Skeletal muscle tissue (tissue), 4 donors: ENCODE measurements around the gene ZFYVE21. TPM values are rescaled to one million over a fixed set of nuclear protein-coding genes. Genes with fewer than 3 reads are reported as not detected.

Experiments used
- H3K27ac ChIP-seq: one replicate; pipeline ENCODE4 v1.7.0; 2013; ENCODE audit warnings: mild to moderate bottlenecking, low read depth, low read length, inconsistent platforms
- H3K27me3 ChIP-seq, 3 donors: one replicate each; pipeline ENCODE4 v1.7.0; 2013; ENCODE audit warnings: low read length in 3 of 3; ENCODE audit not compliant: control insufficient read depth in 3 of 3, insufficient read depth in 3 of 3
- H3K36me3 ChIP-seq, 3 donors: one replicate each; pipeline ENCODE4 v1.7.0; 2013; ENCODE audit warnings: low read length in 3 of 3; ENCODE audit not compliant: control insufficient read depth in 3 of 3, insufficient read depth in 3 of 3
- H3K4me1 ChIP-seq, 3 donors: one replicate each; pipeline ENCODE4 v1.7.0; 2013; ENCODE audit warnings: low read length in 3 of 3, mild to moderate bottlenecking in 3 of 3; ENCODE audit not compliant: control insufficient read depth in 3 of 3, insufficient read depth in 3 of 3
- H3K4me3 ChIP-seq, 3 donors: one replicate each; pipeline ENCODE4 v1.7.0; 2013; ENCODE audit warnings: low read length in 3 of 3
- H3K9ac ChIP-seq, 3 donors: one replicate each; pipeline ENCODE4 v1.7.0; 2013; ENCODE audit warnings: low read length in 3 of 3, mild to moderate bottlenecking in 3 of 3, moderate library complexity in 2 of 3, low read depth in 1 of 3
- H3K9me3 ChIP-seq, 3 donors: one replicate each; pipeline ENCODE4 v1.7.0; 2013; ENCODE audit warnings: low read length in 3 of 3; ENCODE audit not compliant: control insufficient read depth in 3 of 3
- total RNA-seq: library from RNA; depleted of rRNA; stranded (reverse); fragments of >200 nt; gene quantifications from one replicate; pipeline ENCODE4 v1.2.3, GENCODE V29; 2014
- donor health status: Osteomylitis.

Gene ZFYVE21
- total RNA-seq, 1 donor from 2014 or later, result 31.3 TPM

- Histone ChIP-seq H3K27me3 (no peaks in the 10 kb centered on the region), H3K9me3 (no peaks in the 10 kb centered on the region), H3K4me1 (peaks cover 13 to 36% (median 29%) of the 10 kb centered on the region in 3 donors), H3K9ac (peak overlapping the region in 2 of 3 donors; percentile 35 to 61), H3K4me3 (no peak overlapping the region), H3K27ac (no peak overlapping the region), H3K36me3 (peaks cover 37 to 47% (median 44%) of the 10 kb centered on the region in 3 donors)
Measured at GRCh38 chr14:103728721-103729120, 13.1 kb downstream of the ZFYVE21 start.

GRCh38 chr14:103729496-103730448 lies 14.2 kb downstream of the ZFYVE21 start:
- Histone ChIP-seq H3K9ac (peak overlapping the region in 1 of 3 donors; percentile 60), H3K4me1 (peaks cover 11 to 33% (median 22%) of the 10 kb centered on the region in 3 donors), H3K4me3 (no peak overlapping the region), H3K9me3 (no peaks in the 10 kb centered on the region), H3K36me3 (peaks cover 41 to 52% (median 49%) of the 10 kb centered on the region in 3 donors), H3K27me3 (no peaks in the 10 kb centered on the region), H3K27ac (no peak overlapping the region)

- no peak overlapping the region for H3K27ac ChIP-seq
- no peaks in the 10 kb centered on the region for H3K27me3 ChIP-seq
- peaks cover 41 to 52% (median 49%) of the 10 kb centered on the region in 3 donors for H3K36me3 ChIP-seq
- peaks cover 11 to 37% (median 28%) of the 10 kb centered on the region in 3 donors for H3K4me1 ChIP-seq
- H3K9me3 ChIP-seq, result no peaks in the 10 kb centered on the region
- no peak overlapping the region for H3K4me3 ChIP-seq
- peak overlapping the region in 1 of 3 donors; percentile 60 for H3K9ac ChIP-seq
Measured at GRCh38 chr14:103730490-103731035, 15.0 kb downstream of the ZFYVE21 start.

GRCh38 chr14:103731481-103731880 lies 15.9 kb downstream of the ZFYVE21 start:
- peaks cover 13 to 41% (median 24%) of the 10 kb centered on the region in 3 donors for H3K4me1 ChIP-seq
- H3K9ac ChIP-seq, result no peak overlapping the region
- no peak overlapping the region for H3K27ac ChIP-seq

GRCh38 chr14:103731916-103732867 lies 16.6 kb downstream of the ZFYVE21 start:
- Histone ChIP-seq H3K4me1 (peaks cover 18 to 45% (median 25%) of the 10 kb centered on the region in 3 donors), H3K4me3 (no peak overlapping the region), H3K36me3 (peaks cover 41 to 50% (median 49%) of the 10 kb centered on the region in 3 donors), H3K9me3 (no peaks in the 10 kb centered on the region), H3K27ac (no peak overlapping the region), H3K9ac (no peak overlapping the region), H3K27me3 (no peaks in the 10 kb centered on the region)

More at GRCh38 chr14:103731481-103731880, 15.9 kb downstream of the ZFYVE21 start:
- H3K36me3 ChIP-seq, result peaks cover 41 to 49% (median 48%) of the 10 kb centered on the region in 3 donors
- H3K27me3 ChIP-seq, result no peaks in the 10 kb centered on the region
- no peak overlapping the region for H3K4me3 ChIP-seq
- no peaks in the 10 kb centered on the region for H3K9me3 ChIP-seq

- peaks cover 18 to 45% (median 25%) of the 10 kb centered on the region in 3 donors for H3K4me1 ChIP-seq
- H3K9ac ChIP-seq, result no peak overlapping the region
- H3K36me3 ChIP-seq, result peaks cover 42 to 55% (median 54%) of the 10 kb centered on the region in 3 donors
- H3K27me3 ChIP-seq, result no peaks in the 10 kb centered on the region
- no peak overlapping the region for H3K4me3 ChIP-seq
- H3K9me3 ChIP-seq, result no peaks in the 10 kb centered on the region
- H3K27ac ChIP-seq, result no peak overlapping the region
Measured at GRCh38 chr14:103732868-103733620, 17.4 kb downstream of the ZFYVE21 start.

GRCh38 chr14:103733651-103734050 lies 18.0 kb downstream of the ZFYVE21 start:
- H3K27ac ChIP-seq, result no peak overlapping the region
- H3K4me1 ChIP-seq, result peaks cover 14 to 41% (median 25%) of the 10 kb centered on the region in 3 donors
- no peak overlapping the region for H3K9ac ChIP-seq
- H3K27me3 ChIP-seq, result no peaks in the 10 kb centered on the region
- H3K9me3 ChIP-seq, result no peaks in the 10 kb centered on the region
- no peak overlapping the region for H3K4me3 ChIP-seq
- H3K36me3 ChIP-seq, result peaks cover 42 to 56% (median 55%) of the 10 kb centered on the region in 3 donors

GRCh38 chr14:103734081-103734888 lies 18.7 kb downstream of the ZFYVE21 start:
- Histone ChIP-seq H3K9me3 (no peaks in the 10 kb centered on the region), H3K27me3 (no peaks in the 10 kb centered on the region), H3K4me1 (peaks cover 10 to 35% (median 28%) of the 10 kb centered on the region in 3 donors), H3K36me3 (peaks cover 40 to 56% (median 50%) of the 10 kb centered on the region in 3 donors), H3K4me3 (no peak overlapping the region), H3K27ac (no peak overlapping the region), H3K9ac (no peak overlapping the region)
